ENCODE results near the gene RADIL.

GRCh38 chr7:4931943-4932342, 48.4 kb upstream of the RADIL start:
- TF ChIP-seq, protein P1, sequence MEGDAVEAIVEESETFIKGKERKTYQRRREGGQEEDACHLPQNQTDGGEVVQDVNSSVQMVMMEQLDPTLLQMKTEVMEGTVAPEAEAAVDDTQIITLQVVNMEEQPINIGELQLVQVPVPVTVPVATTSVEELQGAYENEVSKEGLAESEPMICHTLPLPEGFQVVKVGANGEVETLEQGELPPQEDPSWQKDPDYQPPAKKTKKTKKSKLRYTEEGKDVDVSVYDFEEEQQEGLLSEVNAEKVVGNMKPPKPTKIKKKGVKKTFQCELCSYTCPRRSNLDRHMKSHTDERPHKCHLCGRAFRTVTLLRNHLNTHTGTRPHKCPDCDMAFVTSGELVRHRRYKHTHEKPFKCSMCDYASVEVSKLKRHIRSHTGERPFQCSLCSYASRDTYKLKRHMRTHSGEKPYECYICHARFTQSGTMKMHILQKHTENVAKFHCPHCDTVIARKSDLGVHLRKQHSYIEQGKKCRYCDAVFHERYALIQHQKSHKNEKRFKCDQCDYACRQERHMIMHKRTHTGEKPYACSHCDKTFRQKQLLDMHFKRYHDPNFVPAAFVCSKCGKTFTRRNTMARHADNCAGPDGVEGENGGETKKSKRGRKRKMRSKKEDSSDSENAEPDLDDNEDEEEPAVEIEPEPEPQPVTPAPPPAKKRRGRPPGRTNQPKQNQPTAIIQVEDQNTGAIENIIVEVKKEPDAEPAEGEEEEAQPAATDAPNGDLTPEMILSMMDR (IDR thresholded peaks at IDR 0.05) = no peak
- TF ChIP-seq EZH2 (IDR thresholded peaks at IDR 0.05; ENCODE audit: borderline replicate concordance, insufficient read depth, low read depth, low read length, poor library complexity, severe bottlenecking) = no peak
